GM13977 (cell line): Measurements from ENCODE around the gene LMF1.

Experiments used
- DNase-seq: peaks from one replicate; pipeline ENCODE4 v3.0.0; 2012; ENCODE audit warnings: low spot score
- in situ Hi-C: fragments of 300-500 bp; cut with MboI; formaldehyde crosslinking; loops from one replicate; pipeline ENCODE4 v1.12.0; 2022; ENCODE audit warnings: low sequenced_read_pairs, low pct_unique_long_range_greater_than_20kb, mixed read lengths, inconsistent platforms; ENCODE audit not compliant: unreplicated experiment
- TF ChIP-seq, protein P1 (sequence below): IDR thresholded peaks from 2 replicates; pipeline ENCODE4 v1.5.1; 2012; ENCODE audit warnings: mild to moderate bottlenecking, control low read depth; ENCODE audit not compliant: insufficient read depth; ENCODE audit errors: extremely low read depth, missing control alignments

LMF1 gene

DNA sequence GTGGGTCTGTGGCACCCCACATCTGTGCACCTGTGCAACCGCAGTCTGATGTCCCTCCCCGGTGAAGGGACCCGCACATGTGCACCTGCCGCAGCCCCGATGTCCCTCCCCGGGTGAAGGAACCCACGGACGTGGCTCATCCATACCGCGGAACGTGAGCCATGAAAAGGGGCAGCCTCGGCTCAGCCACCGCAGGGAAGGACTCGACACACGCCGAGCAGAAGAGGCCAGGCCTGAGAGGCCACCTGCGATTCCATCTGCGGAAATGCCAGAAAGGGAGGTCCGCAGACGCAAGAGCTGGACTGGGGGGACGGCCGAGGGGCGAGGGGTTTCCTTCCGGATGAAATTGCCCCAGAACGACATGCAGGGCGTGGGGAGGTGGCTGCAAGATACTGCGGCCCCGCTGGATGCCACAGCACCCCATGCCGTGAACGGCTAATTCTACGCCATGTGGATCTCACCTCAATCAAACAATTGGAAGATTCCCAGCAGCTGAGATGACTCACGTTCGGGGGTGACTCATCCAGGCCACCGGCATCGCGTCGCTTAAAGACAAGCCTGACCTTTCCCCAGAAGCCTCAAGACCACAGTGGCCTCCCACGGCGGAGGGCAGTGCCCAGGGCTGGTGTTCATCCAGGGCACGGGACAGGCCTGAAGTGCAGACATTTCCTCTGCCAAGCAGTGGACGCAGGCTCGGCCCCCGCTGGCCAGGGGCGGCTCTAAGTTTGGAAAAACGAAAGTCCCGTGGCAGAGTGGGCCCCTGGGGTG is 31.8 kb upstream of the LMF1 start:
- TF ChIP-seq, protein P1, sequence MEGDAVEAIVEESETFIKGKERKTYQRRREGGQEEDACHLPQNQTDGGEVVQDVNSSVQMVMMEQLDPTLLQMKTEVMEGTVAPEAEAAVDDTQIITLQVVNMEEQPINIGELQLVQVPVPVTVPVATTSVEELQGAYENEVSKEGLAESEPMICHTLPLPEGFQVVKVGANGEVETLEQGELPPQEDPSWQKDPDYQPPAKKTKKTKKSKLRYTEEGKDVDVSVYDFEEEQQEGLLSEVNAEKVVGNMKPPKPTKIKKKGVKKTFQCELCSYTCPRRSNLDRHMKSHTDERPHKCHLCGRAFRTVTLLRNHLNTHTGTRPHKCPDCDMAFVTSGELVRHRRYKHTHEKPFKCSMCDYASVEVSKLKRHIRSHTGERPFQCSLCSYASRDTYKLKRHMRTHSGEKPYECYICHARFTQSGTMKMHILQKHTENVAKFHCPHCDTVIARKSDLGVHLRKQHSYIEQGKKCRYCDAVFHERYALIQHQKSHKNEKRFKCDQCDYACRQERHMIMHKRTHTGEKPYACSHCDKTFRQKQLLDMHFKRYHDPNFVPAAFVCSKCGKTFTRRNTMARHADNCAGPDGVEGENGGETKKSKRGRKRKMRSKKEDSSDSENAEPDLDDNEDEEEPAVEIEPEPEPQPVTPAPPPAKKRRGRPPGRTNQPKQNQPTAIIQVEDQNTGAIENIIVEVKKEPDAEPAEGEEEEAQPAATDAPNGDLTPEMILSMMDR, result no peak
- in situ Hi-C loops, result no loop called here
- DNase-seq, result no peak

DNA sequence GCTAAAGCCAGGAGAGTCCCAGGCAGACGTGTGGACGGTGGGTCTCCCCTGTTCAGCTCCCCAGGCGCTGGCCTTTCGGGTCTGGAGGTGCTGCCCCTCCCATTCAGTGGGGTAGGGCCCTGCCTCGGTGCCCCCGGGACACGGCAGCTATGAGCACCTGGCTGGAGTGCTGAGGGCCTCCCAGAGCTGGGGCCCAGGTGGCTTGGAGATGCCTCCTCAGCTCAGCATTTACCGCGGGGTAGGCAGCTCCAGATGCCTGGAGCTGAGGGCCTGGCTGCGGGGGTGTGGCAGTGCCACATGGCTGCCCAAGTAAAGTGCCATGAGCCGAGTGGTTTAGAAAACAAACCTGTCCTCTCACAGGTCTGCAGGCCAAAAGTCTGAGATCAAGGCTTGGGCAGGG is 30.3 kb upstream of the LMF1 start:
- in situ Hi-C loops, result no loop called here
- DNase-seq, result no peak

DNA sequence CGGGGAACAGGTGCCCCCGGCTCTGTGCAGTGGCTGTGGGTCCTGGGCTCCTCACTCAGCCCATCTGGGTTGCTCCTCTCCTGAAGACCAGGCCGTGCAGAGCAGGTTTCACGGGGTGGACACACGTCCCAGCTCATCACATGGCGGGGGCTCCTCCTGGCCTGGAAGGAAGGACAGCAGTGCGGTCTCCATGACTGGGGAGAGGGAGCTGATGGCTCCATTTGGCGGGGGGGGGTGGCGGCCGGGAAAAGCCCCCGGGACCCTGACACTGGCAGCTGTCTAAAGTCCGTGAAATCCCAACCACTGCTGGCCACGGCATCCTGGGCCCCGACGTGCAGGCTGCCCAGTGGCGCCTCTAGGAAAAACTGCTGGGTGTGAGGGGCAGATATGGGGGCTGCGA is 29.8 kb upstream of the LMF1 start:
- in situ Hi-C loops, result no loop called here
- TF ChIP-seq, protein P1, result no peak
- no peak for DNase-seq

More for the DNA sequence above, 30.3 kb upstream of the LMF1 start:
- TF ChIP-seq, protein P1, result no peak

DNA sequence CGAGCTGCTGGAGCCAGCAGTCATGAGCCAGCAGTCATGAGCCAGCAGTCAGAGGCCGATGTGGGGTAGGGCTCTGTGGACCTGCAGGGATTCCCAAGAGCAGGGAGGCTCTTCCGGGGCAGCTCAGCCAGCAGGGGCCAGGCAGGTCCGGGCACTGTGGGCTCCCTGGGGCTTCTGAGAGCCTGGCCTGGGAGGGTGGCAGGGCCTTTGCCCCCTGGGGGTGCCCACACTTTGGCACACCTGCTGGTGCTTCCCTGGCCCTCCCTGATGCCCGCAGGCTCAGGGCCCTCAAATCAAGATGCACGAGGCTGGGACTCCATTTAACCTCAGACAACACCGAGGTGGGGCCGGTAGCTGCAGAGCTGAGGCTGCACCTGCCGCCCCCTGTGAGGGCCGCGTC is 28.9 kb upstream of the LMF1 start:
- TF ChIP-seq, protein P1, result no peak
- DNase-seq, result no peak
- in situ Hi-C loops, result no loop called here

DNA sequence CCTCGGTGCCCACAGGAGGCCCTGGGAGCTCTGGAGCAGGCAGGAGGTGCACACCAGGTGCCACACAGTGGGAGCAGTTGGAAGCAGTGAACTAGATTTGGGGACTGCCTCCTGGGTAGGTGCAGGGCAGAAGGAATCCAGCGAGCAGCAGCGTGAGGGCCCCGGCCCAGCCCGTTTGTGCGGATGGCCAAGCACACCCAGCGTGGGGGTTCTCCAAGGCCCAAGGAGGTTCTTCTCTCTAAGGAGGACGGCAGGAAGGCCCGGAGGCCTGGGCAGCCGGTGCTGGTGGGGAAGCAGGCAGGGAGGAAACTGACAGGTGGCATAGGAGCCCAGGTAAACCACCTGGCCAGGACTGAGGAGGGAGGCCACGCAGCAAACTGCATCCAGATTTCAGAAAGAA is 27.8 kb upstream of the LMF1 start:
- TF ChIP-seq, protein P1, result no peak
- no peak for DNase-seq
- in situ Hi-C loops, result no loop called here

DNA sequence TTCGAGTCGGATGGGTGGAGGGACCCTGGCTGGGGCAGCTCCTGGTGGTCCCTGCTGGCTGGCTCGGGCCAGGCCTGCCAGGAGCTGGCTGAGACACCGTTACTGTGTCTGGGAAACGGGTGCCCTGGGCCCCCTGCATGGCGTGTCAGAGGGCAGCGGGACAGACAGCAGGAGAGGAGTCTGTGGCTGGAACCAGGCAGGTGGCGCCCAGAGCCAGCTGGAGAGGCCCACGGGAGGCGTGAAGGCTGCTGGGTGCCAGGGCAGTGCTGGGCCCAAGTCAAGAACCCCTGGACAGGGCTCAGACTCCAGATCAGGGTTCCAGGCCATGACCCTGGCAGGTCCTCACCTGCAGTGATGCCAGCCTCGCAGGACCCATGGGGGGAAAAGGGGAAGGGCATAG is 27.4 kb upstream of the LMF1 start:
- in situ Hi-C loops, result no loop called here

More for the DNA sequence above, 27.4 kb upstream of the LMF1 start:
- DNase-seq, result no peak
- TF ChIP-seq, protein P1, result no peak
